NCI-H2171 (cell line): ENCODE results near the gene LRRC26.

Experiments used
- DNase-seq: peaks from one replicate; lab custom pipeline; 2025; lab: John Stamatoyannopoulos, UW

LRRC26 gene

GRCh38 chr9:137169896-137170358, at the start of gene LRRC26:
Gene LRRC26 (minus strand): TSS chr9:137170051. CDS start chr9:137169943, 108 bp downstream.
- DNase-seq, result no peak

DNA sequence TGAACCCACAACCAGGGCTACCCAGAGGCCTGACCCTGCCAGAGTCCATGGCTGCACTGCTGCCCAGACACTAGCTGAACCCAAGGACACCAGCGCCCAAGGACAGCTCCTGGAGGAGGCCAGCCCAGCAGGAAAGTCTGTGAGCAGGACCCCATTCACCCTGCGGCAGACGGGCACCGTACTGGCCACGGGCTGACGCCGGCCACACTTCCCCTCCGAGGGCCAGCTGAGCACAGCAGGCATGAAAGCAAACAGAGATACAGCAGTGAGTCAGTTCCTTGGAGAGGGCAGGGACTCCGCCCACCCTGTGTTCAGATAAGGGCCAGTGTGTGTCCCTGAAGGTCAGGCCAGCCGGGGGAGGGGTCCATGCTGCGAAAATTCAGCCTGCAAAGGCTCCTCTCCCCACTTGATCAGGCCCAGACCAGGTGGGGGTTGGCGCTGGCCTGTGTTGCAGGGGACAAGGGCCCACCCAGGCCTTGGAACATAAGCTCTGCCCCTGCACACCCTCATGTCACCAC, 49.0 kb upstream of the LRRC26 start:
- DNase-seq, result no peak

GRCh38 chr9:137218212-137218753, 48.4 kb upstream of the LRRC26 start:
- no peak for DNase-seq

GRCh38 chr9:137217276-137218211, 47.7 kb upstream of the LRRC26 start:
- no peak for DNase-seq

DNA sequence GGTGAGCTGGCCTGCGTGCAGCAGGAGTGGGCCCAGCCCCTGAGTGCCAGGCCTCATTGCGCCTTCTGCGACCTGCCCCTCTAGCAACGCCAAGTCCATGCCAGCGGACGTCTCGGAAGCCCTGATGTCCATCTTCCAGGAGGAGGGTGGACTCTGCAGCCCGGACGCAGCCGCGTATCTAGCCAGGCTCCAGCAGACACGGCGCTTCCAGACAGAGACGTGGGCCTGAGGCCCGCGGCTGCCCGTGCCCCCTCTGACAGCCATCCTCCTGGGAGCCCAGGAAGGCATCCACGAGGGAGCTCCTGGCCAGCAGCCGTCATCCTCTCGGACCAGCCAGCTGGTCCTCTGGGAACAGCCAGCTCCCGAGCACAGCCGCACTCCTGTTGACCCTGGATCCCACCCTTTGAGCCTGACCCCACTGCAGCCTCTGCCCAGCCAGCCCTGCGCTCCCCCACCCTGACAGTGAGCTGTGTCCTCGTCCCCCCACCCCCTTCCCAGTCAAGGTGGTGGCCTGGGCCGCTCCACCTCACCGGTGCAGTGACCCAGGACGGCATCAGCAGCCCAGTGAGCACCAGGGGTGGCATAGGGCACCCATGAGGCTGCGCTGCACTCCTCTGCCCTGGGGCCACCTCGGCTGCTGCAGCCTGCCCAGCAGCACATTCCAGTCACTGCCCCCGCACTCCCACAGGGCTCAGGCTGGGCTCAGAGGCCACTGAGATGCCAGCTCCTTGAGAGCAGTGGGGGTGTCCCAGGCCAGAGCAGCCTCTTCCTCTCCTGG, 46.5 kb upstream of the LRRC26 start:
- no peak for DNase-seq

DNA sequence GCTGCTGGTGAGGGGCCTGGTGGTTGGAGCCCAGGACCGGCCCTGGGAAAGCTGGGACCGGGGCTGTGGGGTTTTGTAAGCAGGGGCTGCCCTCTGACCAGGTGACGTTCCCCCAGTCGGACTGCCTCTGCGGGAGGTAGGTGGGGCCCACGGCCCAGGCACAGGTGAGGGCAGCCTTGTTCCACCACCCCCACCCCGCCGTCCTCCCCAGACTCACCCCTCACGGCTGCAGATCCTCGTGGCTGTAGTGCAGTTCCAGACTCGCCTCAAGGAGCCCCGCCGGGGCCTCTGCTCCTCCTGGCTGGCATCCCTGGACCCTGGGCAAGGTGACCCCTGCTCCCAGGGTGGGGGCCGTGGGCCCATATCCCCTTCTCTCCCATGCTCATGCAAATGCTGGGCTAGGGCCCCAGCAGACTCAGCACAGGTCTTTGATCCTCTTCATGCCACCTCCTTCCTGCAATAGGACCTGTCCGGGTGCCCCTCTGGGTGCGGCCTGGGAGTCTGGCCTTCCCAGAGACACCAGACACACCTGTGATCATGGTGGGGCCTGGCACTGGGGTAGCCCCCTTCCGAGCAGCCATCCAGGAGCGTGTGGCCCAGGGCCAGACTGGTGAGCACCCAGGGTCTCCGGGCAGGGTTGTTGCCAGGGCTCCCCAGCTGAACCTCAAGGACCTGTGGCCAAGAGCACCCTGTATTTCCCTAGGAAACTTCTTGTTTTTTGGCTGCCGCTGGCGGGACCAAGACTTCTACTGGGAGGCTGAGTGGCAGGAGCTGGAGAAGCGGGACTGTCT, 45.5 kb upstream of the LRRC26 start:
- no peak for DNase-seq

GRCh38 chr9:137214620-137215019, 44.8 kb upstream of the LRRC26 start:
- no peak for DNase-seq

DNA sequence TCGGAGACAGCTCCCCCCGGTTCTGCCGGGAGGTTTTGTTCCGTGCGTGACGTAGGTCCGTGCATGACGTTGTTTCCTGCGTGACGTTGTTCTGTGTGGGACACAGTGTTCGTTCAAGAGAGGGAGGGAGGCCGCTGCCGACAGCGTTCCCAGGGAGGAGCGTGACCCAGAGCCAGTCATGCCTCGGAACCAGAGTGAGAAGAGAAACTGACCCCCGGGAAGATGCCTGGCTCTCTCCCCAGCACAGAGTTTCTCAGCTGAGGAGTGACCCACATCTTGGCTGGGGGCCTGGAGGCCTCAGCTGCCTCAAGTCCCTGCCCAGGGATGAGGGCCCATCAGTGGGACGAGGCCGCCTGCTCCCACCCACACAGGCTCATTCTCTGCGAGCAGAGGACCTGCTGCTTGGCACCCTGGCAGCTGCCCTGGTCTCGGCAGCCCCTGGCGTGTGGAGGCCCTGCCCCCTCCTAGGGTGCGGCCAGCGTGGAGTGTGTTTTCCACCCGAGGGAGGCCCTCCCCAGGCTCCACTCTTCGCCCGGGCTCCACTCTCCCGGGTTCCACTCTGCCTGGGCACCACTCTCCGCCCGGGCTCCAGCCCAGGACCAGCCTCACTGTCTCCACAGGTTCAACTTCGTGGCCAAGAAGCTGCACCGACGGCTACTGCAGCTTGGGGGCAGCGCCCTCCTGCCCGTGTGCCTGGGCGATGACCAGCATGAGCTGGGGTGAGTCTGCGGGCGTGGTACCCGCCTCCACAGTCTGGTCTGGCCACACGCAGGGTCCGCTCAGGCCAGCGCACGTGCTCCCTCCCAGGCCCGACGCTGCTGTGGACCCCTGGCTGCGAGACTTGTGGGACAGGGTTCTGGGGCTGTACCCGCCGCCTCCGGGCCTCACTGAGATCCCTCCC, 43.6 kb upstream of the LRRC26 start:
- no peak for DNase-seq

DNA sequence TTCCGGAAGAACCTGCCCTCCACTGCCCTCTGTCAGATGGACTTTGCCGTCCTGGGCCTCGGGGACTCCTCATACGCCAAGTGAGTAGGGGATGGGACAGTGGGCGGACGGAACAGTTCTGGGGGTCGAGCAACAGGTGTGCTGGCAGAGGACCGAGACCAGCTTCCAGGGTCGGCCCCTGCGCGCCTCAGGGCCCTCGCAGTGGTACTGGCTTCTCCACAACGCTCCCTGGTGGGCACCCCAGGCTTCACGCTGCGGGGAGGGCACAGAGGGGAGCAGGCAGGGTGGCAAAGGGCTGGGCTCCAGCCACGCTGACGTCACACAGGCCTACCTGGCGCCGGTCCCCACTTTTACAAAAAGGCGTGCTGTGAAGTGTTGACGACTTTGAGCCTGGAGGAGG, 42.7 kb upstream of the LRRC26 start:
- DNase-seq, result no peak

- DNase-seq, result no peak
Measured at GRCh38 chr9:137211532-137211931, 41.7 kb upstream of the LRRC26 start.

DNA sequence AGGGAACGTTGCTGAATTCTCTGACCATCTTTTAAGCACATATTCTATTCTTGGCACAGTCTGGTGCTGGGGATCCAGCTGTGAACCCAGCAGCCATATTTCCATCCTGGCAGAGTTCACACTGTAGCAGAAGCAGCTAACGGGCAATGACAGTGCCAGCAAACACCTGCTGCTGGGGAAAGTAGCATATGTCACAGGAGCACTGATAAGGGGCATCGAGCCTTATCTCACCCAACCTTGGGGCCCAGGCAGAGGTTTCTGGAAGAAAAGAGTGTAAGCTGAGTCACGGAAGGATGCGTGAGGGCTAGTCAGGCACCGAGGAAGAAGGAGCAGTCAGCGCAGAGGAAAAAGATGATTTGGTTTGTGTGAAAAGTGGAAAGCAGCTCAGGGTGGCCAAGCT, 36.8 kb upstream of the LRRC26 start:
- DNase-seq, result no peak

DNA sequence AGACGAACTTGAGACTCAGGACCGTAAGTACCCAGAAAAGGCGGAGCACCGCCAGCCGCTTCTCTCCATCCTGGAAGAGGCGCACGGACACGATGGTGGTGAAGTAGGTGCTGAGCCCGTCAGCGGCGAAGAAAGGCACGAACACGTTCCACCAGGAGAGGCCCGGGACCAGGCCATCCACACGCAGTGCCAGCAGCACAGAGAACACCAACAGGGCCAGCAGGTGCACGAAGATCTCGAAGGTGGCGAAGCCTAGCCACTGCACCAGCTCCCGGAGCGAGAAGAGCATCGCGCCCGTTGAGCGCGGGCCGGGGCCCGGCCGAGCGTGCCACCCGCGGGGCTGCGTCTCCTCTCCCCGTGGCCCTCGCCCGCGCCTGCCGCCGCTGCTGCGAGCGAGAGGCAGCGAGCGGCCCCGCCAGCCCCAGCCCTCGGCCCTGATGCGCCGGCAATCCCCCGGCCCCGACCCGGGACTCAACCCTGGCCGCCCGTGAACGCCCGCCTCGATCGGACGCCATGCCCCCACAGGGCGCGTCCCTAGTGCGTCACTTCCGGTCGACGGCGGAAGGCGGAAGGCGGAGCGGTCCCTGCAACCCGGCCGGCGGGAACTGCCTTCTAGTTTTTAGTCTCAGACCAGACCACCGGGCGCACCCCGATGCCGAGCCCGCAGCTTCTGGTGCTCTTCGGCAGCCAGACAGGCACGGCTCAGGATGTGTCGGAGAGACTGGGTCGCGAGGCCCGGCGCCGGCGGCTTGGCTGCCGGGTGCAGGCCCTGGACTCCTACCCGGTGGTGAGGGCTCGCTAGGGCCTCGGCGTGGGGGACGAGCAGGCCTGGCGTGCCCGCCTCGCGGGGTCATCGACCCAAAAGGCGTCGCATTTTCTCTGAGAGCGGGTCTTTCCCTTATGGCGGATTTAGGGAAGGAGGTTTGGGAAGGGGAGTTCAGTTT, 35.5 kb upstream of the LRRC26 start, which contains the start of the genes NDOR1 and TMEM203:
Gene NDOR1 (plus strand): TSS at position 575 of the 944 bp plus-strand sequence. CDS start 78 bp downstream, at position 653.
Gene TMEM203 (minus strand): TSS at position 523 of the 944 bp plus-strand sequence. CDS start 234 bp downstream, at position 289.
- DNase-seq, result peak; percentile 92

GRCh38 chr9:137204731-137205125, 34.9 kb upstream of the LRRC26 start:
- no peak for DNase-seq

DNA sequence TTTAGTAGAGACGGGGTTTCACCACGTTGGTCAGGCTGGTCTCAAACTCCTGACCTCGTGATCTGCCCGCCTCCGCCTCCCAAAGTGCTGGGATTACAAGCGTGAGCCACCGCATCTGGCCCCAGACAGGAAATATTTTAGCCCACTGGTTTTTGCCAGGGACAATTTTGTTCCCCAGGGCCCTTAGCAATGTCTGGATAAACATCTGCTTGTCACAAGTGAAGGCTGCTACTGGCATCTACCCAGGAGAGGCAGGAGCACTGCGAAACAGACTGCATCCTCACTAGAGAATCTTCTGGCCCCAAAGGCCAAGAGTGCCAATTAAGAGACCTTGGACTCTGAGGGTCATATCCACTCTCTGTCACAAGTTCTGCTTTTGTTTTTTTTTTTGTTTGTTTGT, 33.1 kb upstream of the LRRC26 start:
- DNase-seq, result no peak

DNA sequence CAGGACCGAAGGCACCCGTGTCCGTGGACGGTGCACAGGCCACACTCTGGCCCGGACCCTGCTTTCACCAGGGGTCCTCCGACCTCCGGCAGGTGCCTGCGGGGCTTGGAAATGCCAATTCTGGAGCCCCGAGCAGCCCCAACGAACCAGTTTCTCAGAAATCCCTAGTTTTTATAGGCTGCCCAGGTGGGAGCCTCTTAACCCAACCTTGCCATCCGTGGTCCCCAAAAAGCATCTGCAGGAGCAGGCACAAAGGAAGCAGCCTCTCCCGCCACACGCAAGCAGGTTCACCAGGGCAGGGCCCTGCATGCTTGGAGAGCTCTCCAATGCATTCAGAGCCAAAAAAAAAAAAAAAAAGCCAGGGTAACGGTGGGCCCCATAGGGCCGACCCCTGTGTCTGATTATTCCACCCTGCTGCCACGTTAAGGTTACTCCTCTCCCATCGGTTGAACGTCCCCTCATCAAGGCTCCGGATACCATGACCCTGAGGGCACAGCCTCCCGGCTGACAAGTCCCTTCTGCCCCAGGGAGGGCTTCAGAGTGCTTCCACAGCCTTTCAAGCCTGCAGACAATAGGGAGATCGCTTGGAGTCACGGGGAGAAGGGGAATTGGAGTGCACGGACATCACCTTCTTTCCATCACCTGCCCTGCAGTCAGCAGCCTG, 31.5 kb upstream of the LRRC26 start:
- DNase-seq, result no peak

DNA sequence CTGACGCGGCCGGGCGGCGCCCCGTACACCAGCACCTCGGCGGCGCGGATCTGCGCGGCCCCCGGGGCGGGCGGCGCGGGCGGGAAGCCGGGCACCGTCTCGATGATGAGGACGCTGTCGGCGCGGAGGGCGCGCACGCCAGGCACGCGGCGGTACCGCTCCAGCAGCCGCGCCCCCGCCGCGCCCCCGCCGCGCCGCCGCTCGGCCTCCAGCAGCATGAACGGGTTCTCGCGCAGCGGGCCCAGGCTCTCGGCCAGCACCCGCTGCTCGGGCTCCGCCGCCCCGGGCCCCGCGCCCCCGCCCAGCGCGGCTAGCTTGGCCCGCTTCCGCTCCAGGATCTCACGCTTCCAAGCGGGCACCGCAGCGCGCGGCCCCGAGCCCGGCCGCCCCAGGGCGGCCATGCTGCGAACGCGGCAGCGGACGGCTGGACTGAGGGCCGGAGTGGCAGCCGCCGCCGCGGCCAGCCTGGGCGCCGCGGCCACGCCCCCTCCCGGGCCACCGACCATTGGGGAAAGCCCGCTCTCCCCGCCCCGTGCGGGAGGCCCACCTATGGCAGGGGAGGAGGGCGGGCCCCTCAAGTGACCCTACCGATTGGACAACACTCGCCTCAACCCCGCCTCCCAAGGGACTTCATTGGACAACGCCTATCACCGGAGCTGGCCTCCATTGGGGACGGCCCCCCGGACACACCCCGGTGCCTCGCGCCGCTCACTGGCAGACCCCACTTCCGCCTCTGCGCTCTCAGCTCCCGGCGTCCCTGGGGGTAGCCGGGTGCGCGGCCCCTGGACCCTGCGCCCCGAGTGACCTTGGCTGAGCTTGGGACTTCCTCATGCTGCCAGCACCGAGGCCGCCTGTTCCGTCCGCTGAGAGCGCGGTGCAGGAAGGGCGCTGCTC, 30.7 kb upstream of the LRRC26 start, which contains the start of gene TPRN:
Gene TPRN (minus strand): TSS at position 431 of the 894 bp plus-strand sequence. CDS start 30 bp downstream, at position 401.
- DNase-seq, result peak; percentile 100

GRCh38 chr9:137199411-137200121, 29.7 kb upstream of the LRRC26 start:
- no peak for DNase-seq
